ENCODE measurements around the gene CSF1. TPM values are rescaled to one million over a fixed set of nuclear protein-coding genes. Genes with fewer than 3 reads are reported as not detected.

Gene CSF1
- total RNA-seq, 1 experiment from 2014 or later = 3.0 TPM

- ChIA-PET CTCF (interaction anchor here (1.2 kb wide), 1 partner anchor 54 kb away, joined by 6 read pairs; the partner anchor contains the start of gene AHCYL1), RAD21 (ENCODE audit: low non-redundant PET in 1 of 2, low total read pairs in 2 of 2, uncharacterized antibody in 2 of 2, unreplicated experiment in 2 of 2) (no interaction called here), POLR2A (interaction anchor here (1.2 kb wide), 1 partner anchor 54 kb away, joined by 3 read pairs; the partner anchor contains the start of gene AHCYL1)
- Histone ChIP-seq H3K27ac (ENCODE audit: low read depth, low read length) (no peak overlapping the region), H3K4me2 (ENCODE audit: low read length) (no peak overlapping the region), H3K9me3 (ENCODE audit: control insufficient read depth in 1 of 2, insufficient read depth in 1 of 2, low read depth in 1 of 2, low read length in 2 of 2) (no peaks in the 10 kb centered on the region), H2AFZ (ENCODE audit: low read depth, low read length, poor library complexity, severe bottlenecking) (no peak overlapping the region), H3K79me2 (ENCODE audit: insufficient read depth, low read length) (no peaks in the 10 kb centered on the region), H3K4me1 (ENCODE audit: control insufficient read depth in 1 of 2, insufficient read depth in 2 of 2, low read length in 2 of 2) (peaks cover 12% of the 10 kb centered on the region in 2 experiments; a peak in 2 of 4 replicates), H3K36me3 (ENCODE audit: control insufficient read depth in 1 of 2, insufficient read depth in 2 of 2, low read length in 2 of 2) (0 out of 4 replicates have a peak, but pooled peaks cover 0 to 3% of the 10 kb centered on the region in 2 experiments), H3K9ac (ENCODE audit: low read length) (no peak overlapping the region), H3K27me3 (ENCODE audit: insufficient read depth, low read length) (no peaks in the 10 kb centered on the region), H3K9me2 (ENCODE audit: insufficient read depth) (no peaks in the 10 kb centered on the region), H4K20me1 (ENCODE audit: insufficient read depth) (no peaks in the 10 kb centered on the region), H3K4me3 (replicated peaks in 1 of 2; ENCODE audit: low read depth in 1 of 2, low read length in 2 of 2) (no peak overlapping the region)
- intact Hi-C loops (cut with micrococcal nuclease) = no loop called here
- no peak for ATAC-seq
- TF ChIP-seq ELF1 (IDR thresholded peaks at IDR 0.05; ENCODE audit: borderline replicate concordance, low read depth) (no peak), CTCF (IDR thresholded peaks at IDR 0.05 in 2 of 3, conservative IDR thresholded peaks at IDR 0.05 in 1 of 3; ENCODE audit: borderline replicate concordance in 1 of 3, insufficient read depth in 1 of 3, low read depth in 2 of 3, low read length in 2 of 3) (no peak), CEBPB (IDR thresholded peaks at IDR 0.05; ENCODE audit: low read depth) (no peak), CBX3 (IDR thresholded peaks at IDR 0.05; ENCODE audit: low read depth) (no peak), POLR2A (IDR thresholded peaks at IDR 0.05; ENCODE audit: borderline replicate concordance, extremely low read depth, insufficient read depth, insufficient read length) (no peak), REST (IDR thresholded peaks at IDR 0.05; ENCODE audit: low read depth) (no peak), FOSL1 (IDR thresholded peaks at IDR 0.05; ENCODE audit: low read depth) (no peak), ZBTB33 (IDR thresholded peaks at IDR 0.05; ENCODE audit: extremely low read depth, insufficient replicate concordance, low read length) (no peak), ATF3 (IDR thresholded peaks at IDR 0.05) (no peak), POLR2AphosphoS5 (IDR thresholded peaks at IDR 0.05; ENCODE audit: low read depth, low read length) (no peak), EGR1 (IDR thresholded peaks at IDR 0.05; ENCODE audit: low read depth) (no peak), SP1 (IDR thresholded peaks at IDR 0.05; ENCODE audit: low read depth) (no peak), EZH2phosphoT487 (IDR thresholded peaks at IDR 0.05; ENCODE audit: borderline replicate concordance) (no peak), TCF7L2 (IDR thresholded peaks at IDR 0.05; ENCODE audit: borderline replicate concordance, extremely low read depth, insufficient read depth, insufficient read length) (no peak), ZFX (IDR thresholded peaks at IDR 0.05) (no peak), JUND (IDR thresholded peaks at IDR 0.05) (no peak)
- no TSS peak for BruUV-seq (replicated peaks)
- DNase-seq (ENCODE audit: low read depth, low spot score) = no peak
These were observed 19.1 kb downstream of the CSF1 start for GRCh38 chr1:109929588-109930251.
